Smooth muscle cell of trachea (primary cell): ENCODE results near the gene FBXO42. TPM values are rescaled to one million over a fixed set of nuclear protein-coding genes. Genes with fewer than 3 reads are reported as not detected.

Experiments
- total RNA-seq: library from RNA; depleted of rRNA; stranded (reverse); fragments of >200 nt; gene quantifications from 2 replicates; pipeline ENCODE4 v1.2.1, GENCODE V29; 2014

Gene FBXO42
- 13.4 and 15.4 TPM in 2 replicates for total RNA-seq

DNA sequence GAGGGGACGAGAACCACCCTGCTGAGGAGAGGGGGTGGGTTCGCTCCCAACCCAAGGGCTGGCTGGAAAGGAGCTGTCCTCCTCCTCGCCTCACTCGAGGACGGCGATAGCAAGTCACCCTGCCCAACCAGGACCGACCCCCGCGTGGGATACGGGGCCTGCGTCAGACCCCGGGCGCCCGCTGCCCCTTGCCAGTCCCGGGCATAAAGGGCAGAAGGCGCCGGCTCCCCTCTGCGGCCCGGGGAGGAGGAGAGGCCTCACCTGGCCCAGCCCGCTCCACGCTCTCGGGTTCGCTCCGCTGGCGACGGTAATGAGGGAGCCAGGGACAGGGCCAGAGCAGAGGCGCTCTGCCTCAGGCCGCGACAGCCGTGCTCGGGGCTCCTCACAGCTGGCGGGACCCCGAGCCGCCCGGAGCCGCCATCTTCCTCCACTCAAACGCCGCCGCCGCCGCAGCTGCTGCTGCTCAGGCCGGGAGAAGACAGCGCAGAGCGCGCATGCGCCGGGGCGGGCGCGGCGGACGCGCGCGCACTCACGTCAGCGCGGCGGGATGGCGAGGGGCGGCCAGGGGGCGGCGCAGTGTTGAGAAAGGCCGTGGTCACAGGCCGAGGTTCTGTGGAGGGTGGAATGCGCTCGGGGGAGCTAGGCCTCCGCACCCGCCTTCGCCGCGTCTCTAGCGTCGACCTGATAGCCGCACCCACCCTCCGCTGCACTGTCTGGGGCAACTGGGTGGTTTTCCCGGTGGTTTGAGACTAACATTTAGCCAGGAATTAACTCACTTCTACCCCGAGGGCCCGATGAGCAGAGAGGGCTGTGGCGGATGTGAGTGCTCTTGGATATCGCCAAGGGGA is at the start of gene FBXO42:
TSS of gene FBXO42 (minus strand) at position 487 of the 848 bp plus-strand sequence. CDS start 37,062 bp downstream, outside the sequence.

DNA sequence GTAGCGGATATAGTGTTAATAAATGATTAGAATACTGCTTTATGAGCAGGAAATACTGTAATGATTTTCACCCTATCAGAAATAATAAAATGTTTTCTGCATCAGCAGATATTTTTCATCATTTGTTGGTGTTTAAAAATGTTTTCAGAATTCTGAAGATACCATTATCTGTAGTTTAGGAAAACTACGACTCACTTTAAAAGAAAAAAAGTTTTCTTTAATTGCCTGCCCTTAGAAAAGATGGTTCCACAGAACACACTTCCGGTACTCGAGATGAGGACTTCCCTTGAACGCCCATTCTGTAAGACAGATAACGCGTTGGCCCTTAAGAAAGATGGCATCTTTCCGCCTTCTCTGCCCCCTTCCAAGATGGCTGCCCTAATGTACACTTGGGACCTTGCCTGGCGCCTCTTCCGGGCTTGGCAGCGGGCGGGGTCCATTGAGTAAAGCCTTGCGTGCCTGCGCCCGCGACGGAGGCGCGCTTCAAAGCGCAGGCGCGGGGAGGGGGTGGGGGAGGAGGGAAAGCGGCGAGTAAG is 14.5 kb upstream of the FBXO42 start, which contains the start of gene SZRD1:
TSS of gene SZRD1 (plus strand) at position 521 of the 536 bp plus-strand sequence. CDS start 16 bp downstream, outside the sequence.

GRCh38 chr1:16236511-16237342 is 115.6 kb downstream of the FBXO42 start, which contains the start of gene CPLANE2:
TSS of gene CPLANE2 (minus strand) at chr1:16237183. CDS start at chr1:16236742, 441 bp downstream.

GRCh38 chr1:16212251-16212961 is 139.9 kb downstream of the FBXO42 start, which contains the start of gene ARHGEF19:
TSS of gene ARHGEF19 (minus strand) at chr1:16212652. CDS start at chr1:16209054, 3,598 bp downstream.

Other genes with a start within 250 kb of the FBXO42 start
- gene EPHA2, start 196.4 kb downstream of the FBXO42 start, total RNA-seq = 4.2 and 10.1 TPM in 2 replicates
- gene ARHGEF19, start 139.8 kb downstream of the FBXO42 start, total RNA-seq = 3.5 and 6.3 TPM in 2 replicates
- 9.5 and 15.9 TPM in 2 replicates for gene CPLANE2, start 115.3 kb downstream of the FBXO42 start, total RNA-seq
- 41.2 and 47.1 TPM in 2 replicates for gene SZRD1, start 14.8 kb upstream of the FBXO42 start, total RNA-seq
- 0.17 TPM in 1 of 2 replicates, not detected in the other for gene SPATA21, start 84.9 kb upstream of the FBXO42 start, total RNA-seq
- 86.5 and 108 TPM in 2 replicates for gene NECAP2, start 88.2 kb upstream of the FBXO42 start, total RNA-seq
- gene RNU1-1, start 161.8 kb upstream of the FBXO42 start, total RNA-seq = under 0.01 TPM in 2 replicates